GM21381 (cell line): ENCODE data around the gene FIZ1.
"Not testable (repeated sequence)": the region's sequence is repeated elsewhere in the genome, so short reads cannot be mapped to it uniquely, and the experiment has no call there.

Source experiments
- ATAC-seq: cut with Tn5 transposase; IDR thresholded peaks from one replicate; pipeline ENCODE4 v1.9.1; 2021; ENCODE audit warnings: mild to moderate bottlenecking, moderate library complexity; ENCODE audit not compliant: unreplicated experiment

Gene FIZ1

GRCh38 chr19:55578761-55579747 is 20.3 kb downstream of the FIZ1 start:
- ATAC-seq = no peak

- no peak for ATAC-seq
Observed at GRCh38 chr19:55578031-55578760, 21.1 kb downstream of the FIZ1 start.

- no peak for ATAC-seq
Observed at GRCh38 chr19:55576746-55577145, 22.6 kb downstream of the FIZ1 start.

GRCh38 chr19:55573929-55574328 is 25.4 kb downstream of the FIZ1 start:
- ATAC-seq = not testable (repeated sequence)

- ATAC-seq = not testable (repeated sequence)
Observed at GRCh38 chr19:55569477-55569876, 29.8 kb downstream of the FIZ1 start.

DNA sequence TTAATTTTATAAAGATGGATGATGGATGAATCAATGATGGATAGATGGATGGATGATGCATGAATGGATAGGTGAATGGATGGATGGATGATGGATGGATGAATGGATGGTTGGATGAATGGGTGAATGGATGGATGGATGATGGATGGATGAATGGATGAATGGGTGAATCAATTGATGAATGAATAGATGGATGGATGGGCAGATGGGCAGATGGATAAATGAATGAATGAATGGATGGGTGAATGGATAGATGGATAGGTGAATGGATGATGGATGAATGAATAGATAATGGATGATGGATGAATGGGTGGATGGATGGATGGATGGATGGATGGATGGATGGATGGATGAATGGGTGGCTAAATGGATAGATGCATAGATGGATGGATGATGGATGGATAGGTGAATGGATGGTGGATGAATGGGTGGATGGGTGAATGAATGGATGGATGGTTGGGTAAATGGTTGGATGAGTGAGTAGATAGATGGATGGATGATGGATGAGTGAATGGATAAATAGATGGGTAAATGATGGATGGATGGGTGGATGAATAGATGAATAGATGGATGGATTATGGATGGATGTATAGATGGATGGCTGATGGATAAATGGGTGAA is 31.5 kb downstream of the FIZ1 start:
- no peak for ATAC-seq

- ATAC-seq = no peak
Observed at GRCh38 chr19:55566823-55567222, 32.5 kb downstream of the FIZ1 start.

DNA sequence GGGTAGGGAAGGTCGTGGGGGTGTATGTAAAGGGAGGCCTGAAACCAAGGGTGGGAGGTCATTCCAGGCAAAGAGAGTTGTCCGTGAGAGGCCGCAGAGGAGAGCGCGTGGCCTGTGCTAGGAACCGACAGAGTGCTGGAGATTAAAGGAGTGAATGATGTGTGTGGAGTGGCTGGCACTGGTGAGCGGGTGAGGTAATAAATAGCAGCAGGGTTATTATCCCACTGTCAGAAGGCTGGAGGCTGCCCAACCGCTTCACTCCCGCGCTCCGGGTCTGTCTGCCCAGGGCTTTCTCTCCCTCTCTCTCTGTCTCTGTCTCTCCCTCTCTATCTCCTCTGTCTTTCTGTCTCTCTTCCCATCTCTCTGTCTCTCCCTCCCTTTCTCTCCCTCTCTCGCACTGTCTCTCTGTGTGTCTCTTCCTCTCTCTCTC is 36.0 kb downstream of the FIZ1 start:
- no peak for ATAC-seq

DNA sequence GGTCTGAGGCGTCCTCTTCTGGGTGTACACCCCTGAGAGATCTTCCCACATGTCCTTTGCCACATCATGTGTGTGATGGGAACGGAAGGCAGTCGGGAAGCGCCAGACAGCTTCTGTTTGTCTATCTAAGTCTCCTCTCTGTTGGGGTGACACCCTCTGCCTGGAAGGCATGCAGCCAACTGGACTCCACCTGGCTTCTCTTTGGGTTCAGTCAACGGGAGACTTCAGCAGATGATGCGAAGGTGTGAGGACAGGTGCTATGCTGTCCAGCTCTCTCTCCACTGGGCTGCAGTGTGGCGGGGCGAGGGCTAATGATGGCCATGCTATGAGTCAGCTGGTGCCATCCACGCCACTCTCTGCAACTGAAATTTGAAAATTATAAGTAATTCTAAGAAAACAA is 39.6 kb downstream of the FIZ1 start:
- ATAC-seq = no peak

DNA sequence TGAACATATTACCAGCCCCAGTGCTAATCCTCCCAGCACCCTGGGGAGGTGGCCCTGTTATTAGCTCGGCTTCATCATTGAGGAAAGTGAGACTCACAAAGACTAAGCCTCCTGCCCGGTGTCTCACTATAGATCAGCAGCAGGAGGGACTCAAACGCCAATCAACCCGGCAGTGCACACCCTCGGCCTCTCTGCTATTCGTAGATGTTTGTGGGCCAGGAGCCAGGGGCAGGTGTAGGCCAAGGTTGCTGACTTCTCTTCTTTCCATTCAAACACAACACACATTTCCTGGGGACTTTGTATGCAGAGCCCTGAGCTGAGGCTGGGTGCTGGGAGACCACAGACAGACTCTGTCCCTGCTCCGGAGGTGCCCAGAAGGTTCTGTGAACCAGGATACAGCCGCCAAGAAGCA is 44.6 kb downstream of the FIZ1 start:
- no peak for ATAC-seq

GRCh38 chr19:55554302-55554701 is 45.0 kb downstream of the FIZ1 start:
- ATAC-seq = no peak

DNA sequence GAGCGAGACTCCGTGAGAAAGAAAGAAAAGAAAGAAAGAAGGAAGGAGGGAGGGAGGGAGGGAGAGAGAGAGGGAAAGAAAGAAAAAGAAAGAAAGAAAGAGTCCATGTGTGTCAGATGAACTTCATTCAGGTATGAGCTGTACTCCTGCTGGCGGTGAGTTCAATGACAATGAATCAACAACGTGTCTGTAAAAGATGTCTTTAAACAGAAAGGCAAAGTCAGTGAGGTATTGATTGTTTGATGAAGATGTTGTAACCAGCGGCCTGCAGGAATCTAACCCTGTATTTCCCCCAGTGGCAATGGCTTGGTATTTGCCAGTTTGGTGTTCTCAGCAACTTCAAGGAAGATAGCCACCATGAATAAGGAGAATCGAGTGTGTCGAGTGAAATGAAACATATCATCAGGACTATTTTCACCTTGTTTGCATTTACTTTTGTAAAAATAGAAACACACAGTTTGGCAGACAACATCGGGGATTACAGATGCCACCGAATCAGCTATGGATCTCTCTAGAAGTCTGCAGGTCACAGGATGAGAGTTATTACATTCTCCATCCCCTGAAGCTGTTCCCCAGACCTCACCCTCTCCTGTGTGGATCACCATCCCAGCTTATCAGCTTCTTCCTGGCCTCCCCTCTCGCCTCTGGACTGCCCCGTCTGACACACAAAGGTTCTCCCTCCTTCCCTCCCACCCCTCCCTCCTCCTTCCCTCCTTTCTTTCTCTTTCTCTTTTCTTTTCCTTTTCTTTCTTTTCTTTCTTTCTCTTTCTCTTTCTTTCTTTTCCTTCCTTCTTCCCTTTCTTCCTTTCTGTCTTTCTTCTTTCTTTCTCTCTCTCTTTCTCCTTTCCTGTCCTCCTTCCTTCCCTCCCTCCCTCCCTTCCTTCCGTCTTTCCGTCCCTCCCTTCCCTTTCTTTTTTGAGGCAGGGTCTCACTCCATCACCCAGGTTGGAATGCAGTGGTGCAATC is 45.8 kb downstream of the FIZ1 start:
- no peak for ATAC-seq

DNA sequence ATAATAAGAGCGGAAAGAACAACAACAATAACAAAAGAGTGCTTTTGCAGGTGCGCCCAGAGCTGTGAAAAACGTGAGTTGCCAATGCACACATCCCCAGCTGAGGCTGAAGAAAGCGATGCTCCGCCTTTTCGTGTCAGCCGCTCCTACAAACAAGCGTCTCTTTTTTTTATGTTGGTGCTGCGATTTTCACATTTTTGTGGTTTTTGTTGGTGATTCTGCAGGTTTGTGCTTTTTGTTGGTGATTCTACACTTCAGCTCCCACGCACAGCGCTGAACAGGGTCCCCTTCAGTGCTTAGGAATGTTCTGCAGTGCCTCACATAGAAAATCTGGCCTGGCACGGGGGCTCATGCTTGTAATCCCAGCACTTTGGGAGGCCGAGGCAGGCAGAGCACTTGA is 46.7 kb downstream of the FIZ1 start:
- no peak for ATAC-seq

GRCh38 chr19:55552206-55552605 is 47.1 kb downstream of the FIZ1 start:
- ATAC-seq = no peak

DNA sequence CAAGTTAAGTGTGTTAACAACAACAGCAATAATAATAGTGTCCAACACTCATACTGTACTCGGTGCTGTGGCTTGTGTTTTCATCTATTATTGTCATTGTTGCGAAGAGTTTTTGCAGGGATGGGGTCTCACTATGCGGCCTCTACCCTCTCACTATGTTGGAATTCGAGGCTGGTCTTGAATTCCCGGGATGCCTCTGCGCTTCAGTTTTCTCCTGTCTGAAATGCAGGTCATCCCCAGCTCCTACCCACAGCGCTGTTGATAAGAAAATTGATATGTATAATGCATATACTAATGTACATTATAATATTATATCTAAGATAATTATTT is 49.0 kb downstream of the FIZ1 start:
- ATAC-seq = no peak

DNA sequence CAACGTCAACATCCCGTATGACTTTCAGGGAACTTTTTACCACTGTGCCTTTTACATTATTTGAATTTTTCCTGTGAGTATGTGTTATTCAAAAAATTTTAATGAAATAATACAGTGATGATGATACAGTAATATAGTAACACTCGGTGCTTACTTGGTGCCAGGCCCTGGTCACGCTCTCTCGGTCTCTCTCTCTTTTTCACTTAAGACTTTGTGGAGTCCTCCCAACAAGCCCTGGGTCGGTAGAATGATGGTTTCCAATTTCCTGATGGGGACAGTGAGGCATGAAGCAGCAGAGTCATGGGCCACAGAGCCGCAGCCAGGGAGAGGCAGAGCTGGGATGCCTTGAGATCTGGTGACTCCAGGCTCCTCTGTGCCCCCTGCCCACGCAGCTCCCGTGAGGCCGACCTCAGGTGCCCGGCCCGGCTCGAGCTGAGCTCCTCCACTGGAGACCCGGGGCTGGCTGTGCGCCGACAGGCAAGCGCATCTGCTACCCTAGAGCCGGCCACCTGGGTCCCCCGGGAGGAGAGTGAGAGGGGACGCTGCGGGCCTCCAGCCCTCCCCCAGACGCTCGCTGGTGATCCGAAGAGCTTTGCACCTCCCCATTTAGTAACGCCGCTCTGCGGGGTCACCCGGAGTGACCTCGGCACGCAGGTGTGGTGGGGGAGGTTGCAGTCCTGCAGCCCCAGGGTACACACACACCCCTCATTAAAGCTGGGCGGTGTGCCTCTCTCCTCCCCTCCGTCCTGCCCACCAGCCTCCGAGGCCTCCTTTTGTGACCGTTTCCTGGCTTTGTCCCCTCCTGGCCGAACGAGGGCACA is 49.6 kb downstream of the FIZ1 start:
- no peak for ATAC-seq

DNA sequence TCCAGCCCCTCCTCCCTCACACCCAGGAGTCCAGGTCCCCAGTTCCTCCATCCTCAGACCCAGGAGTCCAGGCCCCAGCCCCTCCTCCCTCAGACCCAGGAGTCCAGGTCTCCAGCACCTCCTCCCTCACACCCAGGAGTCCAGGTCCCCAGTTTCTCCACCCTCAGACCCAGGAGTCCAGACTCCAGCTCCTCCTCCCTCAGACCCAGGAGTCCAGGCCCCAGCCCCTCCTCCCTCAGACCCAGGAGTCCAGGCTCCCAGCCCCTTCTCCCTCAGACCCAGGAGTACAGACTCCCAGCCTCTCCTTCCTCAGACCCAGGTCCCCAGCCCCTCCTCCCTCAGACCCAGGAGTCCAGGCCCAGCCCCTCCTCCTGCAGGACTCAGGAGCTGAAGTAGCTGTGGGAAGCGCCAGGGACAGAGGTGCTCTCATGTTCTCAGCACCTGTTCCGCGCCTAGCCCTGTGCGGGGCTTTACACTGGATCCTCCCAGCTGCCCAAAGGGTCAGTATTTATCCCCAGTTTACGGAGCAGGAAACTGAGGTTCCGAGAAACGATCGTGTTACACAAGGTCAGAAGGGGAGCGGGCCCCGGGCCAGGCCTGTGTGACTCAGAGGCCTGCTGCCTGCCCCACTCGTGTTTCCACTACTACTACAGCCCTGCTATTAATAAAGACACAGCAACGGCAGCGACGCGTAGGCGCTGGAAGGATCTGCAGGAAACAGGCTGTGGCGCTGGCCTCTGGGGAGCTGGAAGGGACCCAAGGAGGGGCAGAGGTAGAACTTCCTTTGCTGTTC is 52.3 kb downstream of the FIZ1 start:
- ATAC-seq = no peak

- ATAC-seq = no peak
Observed at GRCh38 chr19:55546011-55546410, 53.3 kb downstream of the FIZ1 start.

DNA sequence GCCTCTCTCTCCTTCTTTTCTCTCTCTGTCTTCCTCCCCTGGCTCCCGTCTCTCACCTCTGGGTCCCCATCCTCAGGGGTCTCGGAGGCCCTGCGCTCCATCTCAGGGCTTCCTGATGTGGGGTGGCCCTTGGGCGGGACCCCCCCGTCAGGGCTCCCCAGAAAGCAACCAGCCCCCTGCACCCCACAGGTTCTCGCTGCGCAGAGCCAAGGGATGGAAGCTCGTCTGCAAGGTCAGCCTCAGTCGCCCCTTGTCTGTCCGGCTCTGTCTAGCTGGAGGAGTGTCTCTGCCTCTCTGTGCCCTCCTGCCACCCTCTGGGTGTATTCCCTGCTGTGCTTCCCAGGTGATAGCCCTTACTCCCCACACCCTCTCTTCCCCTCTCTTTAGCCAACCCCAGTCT is 53.9 kb downstream of the FIZ1 start, which contains the start of gene SBK3:
SBK3 (minus strand) TSS at position 101 of the 400 bp plus-strand sequence; CDS start at position 101, 0 bp downstream.
- ATAC-seq = no peak
